ENCODE results near the gene XXYLT1.
"Not testable (repeated sequence)": the region's sequence is repeated elsewhere in the genome, so short reads cannot be mapped to it uniquely, and the experiment has no call there.

Gene XXYLT1

GRCh38 chr3:195270817-195271409, at the start of gene XXYLT1:
Gene XXYLT1, minus strand, starts transcription at chr3:195271159. Its CDS starts 101 bp downstream, at chr3:195271058.
- DNase-seq: peak; percentile 95

- no peak for DNase-seq
Measured at GRCh38 chr3:195319060-195319459, 48.1 kb upstream of the XXYLT1 start.

- no peak for DNase-seq
Measured at GRCh38 chr3:195312714-195313113, 41.8 kb upstream of the XXYLT1 start.

GRCh38 chr3:195307711-195308110, 36.8 kb upstream of the XXYLT1 start:
- DNase-seq: no peak

- DNase-seq: no peak
Measured at GRCh38 chr3:195306369-195306768, 35.4 kb upstream of the XXYLT1 start.

GRCh38 chr3:195302431-195302830, 31.5 kb upstream of the XXYLT1 start:
- DNase-seq: no peak

- no peak for DNase-seq
Measured at GRCh38 chr3:195297446-195297845, 26.5 kb upstream of the XXYLT1 start.

- DNase-seq: no peak
Measured at GRCh38 chr3:195296662-195297061, 25.7 kb upstream of the XXYLT1 start.

GRCh38 chr3:195291121-195291520, 20.2 kb upstream of the XXYLT1 start:
- no peak for DNase-seq

- not testable (repeated sequence) for DNase-seq
Measured at GRCh38 chr3:195290643-195291042, 19.7 kb upstream of the XXYLT1 start.

GRCh38 chr3:195286115-195286872, 15.3 kb upstream of the XXYLT1 start:
- DNase-seq: no peak

- no peak for DNase-seq
Measured at GRCh38 chr3:195285372-195285771, 14.4 kb upstream of the XXYLT1 start.

- no peak for DNase-seq
Measured at GRCh38 chr3:195284842-195285241, 13.9 kb upstream of the XXYLT1 start.

GRCh38 chr3:195282961-195283360, 12.0 kb upstream of the XXYLT1 start:
- no peak for DNase-seq

- DNase-seq: no peak
Measured at GRCh38 chr3:195274259-195274966, 3.5 kb upstream of the XXYLT1 start.

- peak; percentile 97 for DNase-seq
Measured at GRCh38 chr3:195271410-195272243, 668 bp upstream of the XXYLT1 start.

- DNase-seq: peak; percentile 84
Measured at GRCh38 chr3:195270079-195270816, 711 bp downstream of the XXYLT1 start.

GRCh38 chr3:195269375-195270078, 1.4 kb downstream of the XXYLT1 start:
- peak; percentile 61 for DNase-seq

- peak; percentile 58 for DNase-seq
Measured at GRCh38 chr3:195268576-195269309, 2.2 kb downstream of the XXYLT1 start.

GRCh38 chr3:195267096-195267495, 3.9 kb downstream of the XXYLT1 start:
- no peak for DNase-seq

- DNase-seq: no peak
Measured at GRCh38 chr3:195266428-195266827, 4.5 kb downstream of the XXYLT1 start.
